ENCODE results near the gene AP1S2. TPM values are rescaled to one million over a fixed set of nuclear protein-coding genes. Genes with fewer than 3 reads are reported as not detected.

The AP1S2 gene
- total RNA-seq, 1 experiment from 2014 or later, result 19.9 TPM

- peak overlapping the region; percentile 75 for H3K27ac ChIP-seq (ENCODE audit: low read depth, low read length)
- no peaks in the 10 kb centered on the region for H3K36me3 ChIP-seq (ENCODE audit: control insufficient read depth in 1 of 2, insufficient read depth in 2 of 2, low read length in 2 of 2)
- intact Hi-C loops (cut with micrococcal nuclease), result no loop called here
- peaks cover 4 to 5% of the 10 kb centered on the region in 2 experiments; a peak in 2 of 4 replicates for H3K4me1 ChIP-seq (ENCODE audit: control insufficient read depth in 1 of 2, insufficient read depth in 2 of 2, low read length in 2 of 2)
- no peaks in the 10 kb centered on the region for H4K20me1 ChIP-seq (ENCODE audit: insufficient read depth)
- H3K9me3 ChIP-seq (ENCODE audit: control insufficient read depth in 1 of 2, insufficient read depth in 1 of 2, low read depth in 1 of 2, low read length in 2 of 2), result no peaks in the 10 kb centered on the region
- H2AFZ ChIP-seq (ENCODE audit: low read depth, low read length, poor library complexity, severe bottlenecking), result peak overlapping the region; percentile 68
- POLR2A ChIA-PET, result no interaction called here
- peak overlapping the region; percentile 69 for H3K4me2 ChIP-seq (ENCODE audit: low read length)
- TF ChIP-seq ZFX (IDR thresholded peaks at IDR 0.05) (no peak), ZNF274 (IDR thresholded peaks at IDR 0.05; ENCODE audit: low read depth, low read length) (no peak)
- BruUV-seq (replicated peaks), result TSS peak; percentile 80
- RAD21 ChIA-PET (ENCODE audit: low non-redundant PET in 1 of 2, low total read pairs in 2 of 2, uncharacterized antibody in 2 of 2, unreplicated experiment in 2 of 2), result no interaction called here
- ATAC-seq, result no peak
- peak overlapping the region; percentile 73 to 74 for H3K4me3 ChIP-seq (replicated peaks in 1 of 2; ENCODE audit: low read depth in 1 of 2, low read length in 2 of 2)
- no peaks in the 10 kb centered on the region for H3K9me2 ChIP-seq (ENCODE audit: insufficient read depth)
- CTCF ChIA-PET, result no interaction called here
- H3K9ac ChIP-seq (ENCODE audit: low read length), result peak overlapping the region; percentile 68
- DNase-seq (ENCODE audit: low read depth, low spot score), result no peak
- H3K79me2 ChIP-seq (ENCODE audit: insufficient read depth, low read length), result no peaks in the 10 kb centered on the region
- no peaks in the 10 kb centered on the region for H3K27me3 ChIP-seq (ENCODE audit: insufficient read depth, low read length)
Measured at GRCh38 chrX:15790769-15791290, 63.8 kb downstream of the AP1S2 start.

DNA sequence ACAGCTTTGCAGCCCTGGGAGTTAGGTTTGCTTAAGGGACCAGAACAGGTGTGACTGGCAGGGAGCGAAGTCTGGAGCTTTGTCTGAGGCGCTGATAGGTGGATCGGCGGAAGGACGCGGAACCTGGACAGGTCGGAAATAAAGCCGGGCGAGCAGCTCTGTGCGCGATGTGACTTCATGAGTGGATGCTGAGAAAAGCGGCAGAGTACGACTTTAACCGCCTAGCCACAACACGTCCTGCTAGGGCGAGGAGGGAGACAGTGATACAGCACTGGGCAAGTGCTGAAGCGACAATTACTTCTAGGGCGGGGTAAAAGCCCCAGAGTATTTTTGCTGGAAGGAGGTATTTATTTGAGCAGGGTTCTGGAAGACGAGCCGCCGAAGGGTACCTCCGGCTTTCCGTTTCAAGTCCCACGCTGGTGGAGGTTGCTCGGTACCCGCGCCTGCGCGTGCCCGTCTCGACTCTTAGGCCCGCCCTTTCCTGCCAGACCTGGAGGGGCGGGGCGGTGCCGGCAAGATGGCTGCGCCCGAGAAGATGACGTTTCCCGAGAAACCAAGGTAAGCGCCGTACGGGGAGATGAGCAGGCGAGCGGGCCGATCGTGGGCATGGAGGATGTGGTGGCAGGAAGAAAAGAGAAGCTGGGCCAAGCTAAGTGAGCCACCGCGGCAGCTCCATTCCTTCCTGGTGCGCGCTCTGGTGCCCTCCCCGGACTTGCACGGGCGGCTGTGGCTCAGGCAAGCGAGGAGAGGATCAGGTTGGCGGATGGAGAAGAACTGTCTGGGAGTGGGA, 64.4 kb downstream of the AP1S2 start, which contains the start of gene ZRSR2:
Gene ZRSR2, plus strand, starts transcription at position 506 of the 790 bp plus-strand sequence. Its CDS starts 12 bp downstream, at position 518.
- H3K9ac ChIP-seq (ENCODE audit: low read length), result peak within 1 kb of the TSS; percentile 68
- no peaks in the 10 kb centered on the region for H3K79me2 ChIP-seq (ENCODE audit: insufficient read depth, low read length)
- no TSS peak for BruUV-seq (replicated peaks)
- POLR2A ChIA-PET, result no interaction called here
- no peaks in the 10 kb centered on the region for H4K20me1 ChIP-seq (ENCODE audit: insufficient read depth)
- ATAC-seq (peak; percentile 95), DNase-seq (ENCODE audit: low read depth, low spot score) (peak; percentile 33)
- no peaks in the 10 kb centered on the region for H3K9me2 ChIP-seq (ENCODE audit: insufficient read depth)
- peak within 1 kb of the TSS; percentile 73 to 74 for H3K4me3 ChIP-seq (replicated peaks in 1 of 2; ENCODE audit: low read depth in 1 of 2, low read length in 2 of 2)
- intact Hi-C loops (cut with micrococcal nuclease), result no loop called here
- H3K4me2 ChIP-seq (ENCODE audit: low read length), result peak within 1 kb of the TSS; percentile 69
- peak within 1 kb of the TSS; percentile 75 for H3K27ac ChIP-seq (ENCODE audit: low read depth, low read length)
- no peaks in the 10 kb centered on the region for H3K27me3 ChIP-seq (ENCODE audit: insufficient read depth, low read length)
- peaks cover 4 to 5% of the 10 kb centered on the region in 2 experiments; a peak in 2 of 4 replicates for H3K4me1 ChIP-seq (ENCODE audit: control insufficient read depth in 1 of 2, insufficient read depth in 2 of 2, low read length in 2 of 2)
- H3K36me3 ChIP-seq (ENCODE audit: control insufficient read depth in 1 of 2, insufficient read depth in 2 of 2, low read length in 2 of 2), result no peaks in the 10 kb centered on the region
- CTCF ChIA-PET, result no interaction called here
- H2AFZ ChIP-seq (ENCODE audit: low read depth, low read length, poor library complexity, severe bottlenecking), result peak within 1 kb of the TSS; percentile 68
- RAD21 ChIA-PET (ENCODE audit: low non-redundant PET in 1 of 2, low total read pairs in 2 of 2, uncharacterized antibody in 2 of 2, unreplicated experiment in 2 of 2), result no interaction called here
- H3K9me3 ChIP-seq (ENCODE audit: control insufficient read depth in 1 of 2, insufficient read depth in 1 of 2, low read depth in 1 of 2, low read length in 2 of 2), result no peaks in the 10 kb centered on the region
- TF ChIP-seq POLR2A (IDR thresholded peaks at IDR 0.05; ENCODE audit: borderline replicate concordance, extremely low read depth, insufficient read depth, insufficient read length) (peak; percentile 75), ZBTB33 (IDR thresholded peaks at IDR 0.05; ENCODE audit: extremely low read depth, insufficient replicate concordance, low read length) (no peak), POLR2AphosphoS5 (IDR thresholded peaks at IDR 0.05; ENCODE audit: low read depth, low read length) (peak; percentile 78), SIN3A (IDR thresholded peaks at IDR 0.05; ENCODE audit: low read depth) (0 out of 2 replicates have a peak, but pooled peaks have one; percentile 52), CTCF (IDR thresholded peaks at IDR 0.05 in 2 of 3, conservative IDR thresholded peaks at IDR 0.05 in 1 of 3; ENCODE audit: borderline replicate concordance in 1 of 3, insufficient read depth in 1 of 3, low read depth in 2 of 3, low read length in 2 of 3) (no peak), CBX3 (IDR thresholded peaks at IDR 0.05; ENCODE audit: low read depth) (no peak), ATF3 (IDR thresholded peaks at IDR 0.05) (no peak), ZFX (IDR thresholded peaks at IDR 0.05) (no peak), ZNF274 (IDR thresholded peaks at IDR 0.05; ENCODE audit: low read depth, low read length) (no peak)

All from HCT116 (cell line).